HG03354 (cell line): ENCODE data around the gene RNF186.
"Not testable (repeated sequence)": the region's sequence is repeated elsewhere in the genome, so short reads cannot be mapped to it uniquely, and the experiment has no call there.

ENCODE experiments used
- ATAC-seq: cut with Tn5 transposase; IDR thresholded peaks from one replicate; pipeline ENCODE4 v1.9.1; 2021; ENCODE audit warnings: mild to moderate bottlenecking; ENCODE audit not compliant: unreplicated experiment, poor library complexity, severe bottlenecking

The RNF186 gene

GRCh38 chr1:19799230-19800075 lies 15.6 kb downstream of the RNF186 start, which contains the start of gene TMCO4:
Gene TMCO4, minus strand, starts transcription at chr1:19799916. Its CDS starts 19,158 bp downstream, at chr1:19780758.
- ATAC-seq: peak; percentile 63

GRCh38 chr1:19798486-19799229 lies 16.4 kb downstream of the RNF186 start:
- no peak for ATAC-seq

GRCh38 chr1:19797827-19798226 lies 17.3 kb downstream of the RNF186 start:
- ATAC-seq: no peak

GRCh38 chr1:19794583-19794982 lies 20.5 kb downstream of the RNF186 start:
- no peak for ATAC-seq

GRCh38 chr1:19793360-19794046 lies 21.6 kb downstream of the RNF186 start:
- ATAC-seq: no peak

GRCh38 chr1:19792237-19793002 lies 22.7 kb downstream of the RNF186 start:
- ATAC-seq: no peak

- ATAC-seq: not testable (repeated sequence)
Measured at GRCh38 chr1:19790061-19790975, 24.8 kb downstream of the RNF186 start.

- no peak for ATAC-seq
Measured at GRCh38 chr1:19786988-19787423, 28.1 kb downstream of the RNF186 start.

- no peak for ATAC-seq
Measured at GRCh38 chr1:19785660-19786059, 29.4 kb downstream of the RNF186 start.

GRCh38 chr1:19780267-19780877 lies 34.7 kb downstream of the RNF186 start:
- ATAC-seq: no peak

- no peak for ATAC-seq
Measured at GRCh38 chr1:19776933-19777332, 38.1 kb downstream of the RNF186 start.

- ATAC-seq: no peak
Measured at GRCh38 chr1:19776287-19776686, 38.8 kb downstream of the RNF186 start.

- ATAC-seq: no peak
Measured at GRCh38 chr1:19775831-19776230, 39.3 kb downstream of the RNF186 start.

- no peak for ATAC-seq
Measured at GRCh38 chr1:19775317-19775716, 39.8 kb downstream of the RNF186 start.

- no peak for ATAC-seq
Measured at GRCh38 chr1:19774180-19774785, 40.8 kb downstream of the RNF186 start.

GRCh38 chr1:19773485-19773884 lies 41.6 kb downstream of the RNF186 start:
- no peak for ATAC-seq

GRCh38 chr1:19772053-19772452 lies 43.0 kb downstream of the RNF186 start:
- ATAC-seq: no peak

- no peak for ATAC-seq
Measured at GRCh38 chr1:19771350-19771749, 43.7 kb downstream of the RNF186 start.
